Activated effector memory CD4-positive, alpha-beta T cell treated with anti-CD3 and anti-CD28 coated beads, Interleukin-2, amount 50 U/mL, for 16 hours (primary cell): ENCODE data around the gene MYZAP.
"Not testable (repeated sequence)": the region's sequence is repeated elsewhere in the genome, so short reads cannot be mapped to it uniquely, and the experiment has no call there.

Source experiments
- DNase-seq: peaks from one replicate; pipeline ENCODE4 v3.0.0-alpha.2; 2020

Gene MYZAP

GRCh38 chr15:57595011-57595866, 3.5 kb downstream of the MYZAP start:
- DNase-seq: no peak

- DNase-seq: no peak
Measured at GRCh38 chr15:57596301-57596855, 4.7 kb downstream of the MYZAP start.

DNA sequence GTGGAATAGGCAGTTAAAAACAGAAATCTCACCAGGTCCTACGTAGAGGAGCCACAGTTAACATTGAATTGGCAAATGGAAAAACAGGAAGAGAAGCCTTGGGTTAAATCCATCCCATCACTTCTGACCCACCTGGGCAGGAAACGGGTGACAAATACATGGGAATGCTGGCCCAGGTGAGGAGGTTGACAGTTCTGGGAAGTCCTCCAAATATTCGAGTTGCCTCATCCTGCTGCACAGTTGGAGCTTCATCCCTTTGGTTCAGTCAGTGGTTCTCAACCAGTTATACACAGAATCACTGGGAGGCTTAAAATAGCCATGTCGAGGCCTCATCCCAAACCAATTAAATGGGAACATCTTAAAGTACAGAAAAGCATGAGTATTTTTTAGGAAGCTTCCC, 5.3 kb downstream of the MYZAP start:
- DNase-seq: no peak

- no peak for DNase-seq
Measured at GRCh38 chr15:57597431-57597830, 5.7 kb downstream of the MYZAP start.

DNA sequence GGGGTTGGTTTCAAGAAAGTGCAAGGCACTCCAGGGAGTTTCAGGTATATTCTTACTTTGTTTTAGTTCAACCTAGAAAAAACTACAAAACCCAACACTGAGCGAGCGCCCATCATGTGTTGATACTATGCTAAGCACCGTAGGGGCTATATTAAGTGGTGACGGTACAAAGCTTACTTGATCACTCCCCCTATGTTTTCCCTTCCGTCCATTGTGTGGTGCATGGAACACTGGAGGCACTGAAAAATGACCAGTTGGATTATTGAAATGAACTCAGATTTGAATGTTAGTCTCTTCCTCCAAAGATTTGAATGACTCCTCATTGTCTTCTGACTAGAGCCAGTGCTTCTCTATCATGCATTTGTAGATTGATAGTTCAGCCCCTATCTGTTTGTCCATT, 6.6 kb downstream of the MYZAP start:
- no peak for DNase-seq

- no peak for DNase-seq
Measured at GRCh38 chr15:57599296-57599810, 7.6 kb downstream of the MYZAP start.

GRCh38 chr15:57600197-57600596, 8.5 kb downstream of the MYZAP start:
- DNase-seq: no peak

- DNase-seq: no peak
Measured at GRCh38 chr15:57604507-57604906, 12.8 kb downstream of the MYZAP start.

GRCh38 chr15:57605491-57605890, 13.8 kb downstream of the MYZAP start:
- no peak for DNase-seq

DNA sequence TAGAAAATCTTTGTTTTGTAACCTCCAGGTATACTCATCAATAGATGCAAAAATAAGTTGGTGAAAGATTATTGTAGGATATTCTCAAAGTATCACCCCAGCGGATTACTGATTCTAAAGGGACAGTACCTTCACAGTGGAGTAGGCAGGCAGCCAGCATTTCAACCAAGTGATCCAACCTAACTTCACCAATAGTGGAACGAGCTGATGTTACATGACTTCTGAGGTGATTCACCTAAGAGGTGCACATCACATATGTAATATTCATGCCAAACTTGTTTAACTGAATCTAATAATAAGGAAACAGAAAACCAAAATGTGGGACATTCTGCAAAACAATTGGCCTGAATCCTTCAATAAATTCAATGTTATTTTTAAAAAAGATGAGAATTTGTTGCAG, 14.3 kb downstream of the MYZAP start:
- DNase-seq: no peak

GRCh38 chr15:57606816-57607215, 15.1 kb downstream of the MYZAP start:
- no peak for DNase-seq

GRCh38 chr15:57607570-57608000, 15.9 kb downstream of the MYZAP start:
- DNase-seq: no peak

DNA sequence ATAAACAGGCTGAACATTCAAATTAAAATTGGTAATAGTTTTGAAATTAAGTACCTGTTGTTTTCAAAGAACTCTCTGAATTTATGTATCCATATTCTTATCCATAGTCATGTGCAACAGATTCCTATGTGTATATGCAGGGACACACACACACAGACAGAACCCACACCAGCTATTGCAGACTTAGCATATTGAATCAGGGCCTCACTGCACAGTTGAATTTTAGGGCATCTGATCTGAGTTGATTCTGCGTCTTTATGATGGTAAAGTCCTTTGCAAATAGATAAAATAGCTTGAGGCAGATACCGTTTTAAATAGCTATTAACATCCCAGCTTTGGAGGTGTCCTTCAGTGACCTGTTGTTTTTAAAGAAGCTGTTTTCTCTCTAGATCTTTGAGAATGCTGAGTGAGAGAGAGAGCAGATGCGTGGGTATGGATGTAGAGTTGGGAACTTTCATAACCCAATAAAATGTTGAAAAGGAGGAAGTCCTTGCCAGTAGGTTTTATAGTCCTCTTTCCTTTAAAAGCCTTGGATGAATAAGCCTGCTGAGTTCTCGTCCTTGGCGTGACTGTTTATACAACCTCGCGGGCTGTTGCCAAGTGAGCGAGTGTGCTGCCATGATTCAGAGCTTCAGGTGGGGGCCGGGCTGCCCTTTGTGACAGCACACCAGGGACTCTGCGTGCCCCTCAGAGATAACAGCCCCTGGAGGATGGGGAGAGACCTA, 18.3 kb downstream of the MYZAP start:
- no peak for DNase-seq

GRCh38 chr15:57611123-57611522, 19.4 kb downstream of the MYZAP start:
- no peak for DNase-seq

GRCh38 chr15:57611938-57612337, 20.2 kb downstream of the MYZAP start:
- no peak for DNase-seq

DNA sequence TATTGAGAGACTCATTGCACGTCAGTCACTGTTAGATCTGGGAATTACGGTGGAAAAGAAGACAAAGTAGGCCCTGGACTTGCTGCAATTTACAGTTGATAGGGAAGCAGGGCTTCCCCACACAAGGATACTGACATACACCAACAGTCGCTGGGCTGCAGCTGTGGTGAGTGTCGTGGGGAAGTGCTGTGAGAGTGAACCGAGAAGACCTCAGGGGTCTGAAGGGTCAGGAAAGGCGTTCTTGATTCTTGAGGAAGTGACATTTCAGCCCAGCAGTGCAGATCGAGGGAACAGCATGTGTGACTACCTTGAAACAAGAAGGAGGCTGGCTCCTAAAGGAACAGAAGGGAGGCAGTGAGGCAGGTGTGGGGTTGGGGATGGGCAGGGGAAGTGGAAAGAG, 22.5 kb downstream of the MYZAP start:
- DNase-seq: no peak

DNA sequence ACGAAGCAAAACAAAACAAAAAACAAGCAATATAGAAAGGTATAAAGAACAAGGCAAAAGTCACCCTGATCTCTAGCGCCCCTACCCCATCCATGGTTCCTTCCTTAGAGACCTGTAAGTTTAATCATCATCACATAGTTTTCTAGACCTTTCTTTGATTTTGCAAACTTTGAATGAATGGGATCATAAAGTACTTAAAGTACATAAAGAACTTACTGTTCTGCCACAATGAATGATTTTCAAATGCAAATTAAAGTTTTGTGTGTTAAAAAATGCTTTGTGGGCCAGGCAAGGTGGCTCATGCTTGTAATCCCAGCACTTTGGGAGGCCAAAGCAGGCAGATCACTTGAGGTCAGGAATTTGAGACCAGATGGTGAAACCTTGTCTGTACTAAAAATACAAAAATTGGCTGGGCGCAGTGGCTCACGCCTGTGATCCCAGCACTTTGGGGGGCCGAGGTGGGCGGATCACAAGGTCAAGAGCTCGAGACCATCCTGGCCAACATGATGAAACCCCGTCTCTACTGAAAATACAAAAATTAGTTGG, 24.3 kb downstream of the MYZAP start:
- DNase-seq: not testable (repeated sequence)

DNA sequence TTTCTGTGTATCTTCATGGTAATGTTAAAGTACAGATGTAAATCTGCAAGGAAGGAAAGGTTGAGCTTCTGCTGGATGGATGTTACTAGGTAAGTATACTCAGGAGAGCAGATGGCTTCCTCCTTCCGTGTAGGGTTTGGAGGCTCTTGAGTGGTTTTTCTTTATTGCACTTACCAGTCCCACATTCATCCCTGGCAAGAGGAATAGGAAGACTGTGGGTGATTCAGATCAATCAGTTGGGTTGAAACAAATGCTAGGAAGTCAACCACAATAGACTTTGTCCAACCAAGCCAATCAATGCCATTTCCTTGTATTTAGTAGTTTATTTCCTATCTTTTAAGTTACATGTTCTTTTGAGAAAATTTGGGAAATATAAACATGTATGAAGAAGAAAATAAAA, 26.6 kb downstream of the MYZAP start:
- no peak for DNase-seq

GRCh38 chr15:57619746-57620145, 28.0 kb downstream of the MYZAP start:
- DNase-seq: no peak

DNA sequence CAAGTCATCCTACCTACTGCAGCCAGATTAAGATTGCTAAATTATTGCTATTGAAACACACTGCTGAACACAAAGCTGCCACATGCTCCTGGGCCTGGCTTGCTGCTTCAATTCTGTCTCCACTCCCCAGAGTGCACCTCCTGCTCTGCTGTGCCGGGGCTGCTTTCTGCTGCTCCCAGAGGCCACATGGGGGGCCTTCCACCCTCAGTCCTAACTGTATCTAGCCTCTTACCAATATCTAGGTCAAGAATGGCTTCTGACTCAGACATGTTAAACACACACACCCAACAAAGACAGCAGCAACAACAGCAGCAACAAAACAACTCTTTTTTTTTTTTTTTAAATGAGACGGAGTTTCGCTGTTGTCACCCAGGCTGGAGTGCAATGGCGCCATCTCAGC, 33.0 kb downstream of the MYZAP start:
- no peak for DNase-seq

- no peak for DNase-seq
Measured at GRCh38 chr15:57625703-57626448, 34.2 kb downstream of the MYZAP start.

- DNase-seq: no peak
Measured at GRCh38 chr15:57626713-57627440, 35.2 kb downstream of the MYZAP start.
